ENCODE measurements around the gene ST6GALNAC5.
"Not testable (repeated sequence)": the region's sequence is repeated elsewhere in the genome, so short reads cannot be mapped to it uniquely, and the experiment has no call there.

The ST6GALNAC5 gene

GRCh38 chr1:76933847-76934815, 66.9 kb downstream of the ST6GALNAC5 start:
- in situ Hi-C loops (cut with HindIII; ENCODE audit: low sequenced_read_pairs): no loop called here

DNA sequence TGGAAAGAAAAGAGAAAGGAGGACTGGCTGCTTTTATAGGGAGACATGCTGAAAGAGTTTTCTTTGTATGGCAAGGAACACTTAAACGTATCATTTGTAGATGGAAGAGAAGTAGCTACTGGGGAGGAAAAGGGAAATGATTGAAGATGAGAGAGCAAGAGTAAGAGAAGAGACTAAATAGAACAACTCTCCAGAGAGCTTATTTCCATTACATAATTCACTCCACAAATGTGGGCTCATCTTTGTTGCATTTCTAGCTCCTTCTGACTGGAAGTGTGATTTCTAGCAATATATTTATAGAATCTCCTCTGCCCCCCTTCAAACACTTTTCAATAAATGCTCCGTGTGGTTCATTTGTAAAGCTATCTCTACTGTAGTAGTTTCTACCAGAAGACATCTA, 71.0 kb downstream of the ST6GALNAC5 start:
- in situ Hi-C loops (cut with HindIII; ENCODE audit: low sequenced_read_pairs): no loop called here

- in situ Hi-C loops (cut with HindIII; ENCODE audit: low sequenced_read_pairs): no loop called here
Measured at GRCh38 chr1:76939050-76939816, 72.0 kb downstream of the ST6GALNAC5 start.

DNA sequence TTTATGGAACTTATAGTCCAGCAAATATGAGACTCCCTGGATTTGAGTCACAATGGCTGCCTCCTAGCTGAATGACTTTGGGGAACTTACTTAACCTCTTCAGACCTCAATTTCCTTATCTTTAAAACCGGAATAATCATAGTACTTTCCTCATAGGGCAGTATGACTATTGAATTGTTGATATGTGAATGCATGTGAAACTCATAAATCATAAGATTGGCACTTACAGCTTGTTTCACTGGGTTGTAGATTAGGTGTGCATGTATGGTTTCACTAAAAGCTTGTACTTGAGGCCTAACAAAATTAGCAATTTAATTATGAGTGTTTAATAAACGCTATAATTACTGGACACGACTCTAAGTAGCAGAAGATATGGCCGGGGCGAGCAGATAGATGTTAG, 72.5 kb downstream of the ST6GALNAC5 start:
- in situ Hi-C loops (cut with HindIII; ENCODE audit: low sequenced_read_pairs): no loop called here

- in situ Hi-C loops (cut with HindIII; ENCODE audit: low sequenced_read_pairs): no loop called here
Measured at GRCh38 chr1:76940571-76941335, 73.5 kb downstream of the ST6GALNAC5 start.

- in situ Hi-C loops (cut with HindIII; ENCODE audit: low sequenced_read_pairs): no loop called here
Measured at GRCh38 chr1:76942549-76942948, 75.3 kb downstream of the ST6GALNAC5 start.

DNA sequence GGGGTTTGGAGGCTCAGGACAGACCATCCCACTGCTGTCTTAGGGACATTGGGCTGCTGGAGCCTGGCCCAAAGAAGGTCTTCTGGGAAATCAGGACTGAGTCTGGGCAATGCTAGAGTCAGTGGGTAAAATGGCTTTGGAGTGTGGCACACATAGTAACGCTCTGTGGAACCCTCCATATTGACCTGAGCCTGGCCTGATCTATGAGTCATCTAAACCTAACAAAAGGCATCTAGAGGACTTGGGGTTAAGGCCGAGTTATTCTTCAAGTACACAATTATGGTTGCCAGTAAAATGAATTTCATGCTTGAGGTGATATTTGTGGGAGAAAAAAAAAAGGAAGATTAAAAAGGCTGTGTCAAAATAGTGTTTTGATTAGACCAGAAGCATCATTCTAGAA, 77.7 kb downstream of the ST6GALNAC5 start:
- in situ Hi-C loops (cut with HindIII; ENCODE audit: low sequenced_read_pairs): no loop called here

DNA sequence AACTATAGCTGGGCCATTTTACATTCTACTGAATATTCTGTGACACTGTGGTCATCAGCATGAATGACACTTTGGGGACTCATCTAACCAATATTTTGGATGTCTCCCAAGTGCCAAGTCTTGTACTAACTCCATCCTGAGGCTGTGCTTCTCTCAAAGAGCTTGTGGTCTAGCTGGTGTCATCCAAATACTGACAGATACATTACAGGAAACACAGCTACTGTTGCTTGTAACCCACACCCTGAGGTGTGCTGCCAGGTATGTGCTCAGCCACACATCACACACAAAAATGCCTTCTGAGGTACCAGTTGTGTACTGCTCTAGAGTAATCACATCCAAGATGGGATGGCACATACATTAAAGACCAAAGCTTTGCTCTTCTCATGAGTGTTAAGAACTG, 81.6 kb downstream of the ST6GALNAC5 start:
- in situ Hi-C loops (cut with HindIII; ENCODE audit: low sequenced_read_pairs): no loop called here

DNA sequence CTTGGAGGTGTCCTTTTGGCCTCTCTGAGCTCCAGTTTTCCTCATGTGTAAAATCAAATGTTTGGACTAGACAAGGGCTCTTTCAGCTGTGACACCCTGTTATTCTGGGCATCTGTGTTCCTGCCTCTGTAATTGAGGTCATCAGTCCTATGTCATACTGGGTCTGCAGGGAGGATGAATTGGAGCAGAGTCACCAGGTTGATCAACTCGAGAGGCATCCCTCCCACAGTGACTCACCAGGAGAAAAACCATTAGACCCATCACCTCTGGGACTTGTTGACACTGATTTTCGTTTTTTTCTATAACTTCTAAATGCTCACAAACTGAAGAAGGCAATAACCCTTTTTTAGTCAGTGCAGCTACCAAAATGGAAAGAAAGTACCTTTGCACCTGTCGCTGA, 82.2 kb downstream of the ST6GALNAC5 start:
- in situ Hi-C loops (cut with HindIII; ENCODE audit: low sequenced_read_pairs): no loop called here

GRCh38 chr1:76950306-76950705, 83.0 kb downstream of the ST6GALNAC5 start:
- in situ Hi-C loops (cut with HindIII; ENCODE audit: low sequenced_read_pairs): no loop called here

DNA sequence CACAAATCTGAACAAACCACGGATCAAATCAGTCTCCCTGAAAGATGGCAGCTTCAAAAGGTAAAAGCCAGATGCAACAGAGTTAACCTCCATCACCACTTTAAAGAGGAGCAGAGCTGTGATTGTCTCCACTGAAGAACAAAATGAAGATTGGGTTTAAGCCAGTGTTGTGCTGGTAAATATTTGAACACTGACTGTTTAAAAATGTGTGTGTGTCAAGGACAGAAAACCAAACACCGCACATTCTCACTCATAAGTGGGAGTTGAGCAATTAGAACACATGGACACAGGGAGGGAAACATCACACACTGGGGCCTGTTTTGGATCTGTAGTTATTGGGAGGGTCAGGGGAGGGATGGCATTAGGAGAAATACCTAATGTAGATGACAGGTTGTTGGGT, 83.9 kb downstream of the ST6GALNAC5 start:
- in situ Hi-C loops (cut with HindIII; ENCODE audit: low sequenced_read_pairs): no loop called here

- in situ Hi-C loops (cut with HindIII; ENCODE audit: low sequenced_read_pairs): no loop called here
Measured at GRCh38 chr1:76955652-76956051, 88.4 kb downstream of the ST6GALNAC5 start.

- in situ Hi-C loops (cut with HindIII; ENCODE audit: low sequenced_read_pairs): no loop called here
Measured at GRCh38 chr1:76957961-76958360, 90.7 kb downstream of the ST6GALNAC5 start.

DNA sequence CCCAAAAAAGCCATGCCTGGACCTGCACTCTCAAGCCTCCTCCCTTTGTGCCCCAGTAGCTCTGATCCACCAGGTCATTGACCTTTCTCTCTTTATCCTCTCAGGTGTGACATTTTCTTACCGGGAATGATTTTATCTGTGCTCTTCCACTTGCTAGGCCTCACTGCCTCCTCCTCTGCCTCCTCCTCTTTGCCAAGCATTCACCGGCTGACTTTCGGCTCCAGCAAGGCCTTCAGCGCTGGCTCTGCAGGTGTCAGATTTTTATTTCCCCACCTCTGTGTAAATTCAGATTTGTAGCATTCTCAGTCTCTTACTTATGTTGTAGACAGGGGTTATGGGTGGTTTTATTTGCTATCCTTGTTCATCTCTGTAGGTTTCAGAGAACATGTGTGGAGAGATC, 91.5 kb downstream of the ST6GALNAC5 start:
- in situ Hi-C loops (cut with HindIII; ENCODE audit: low sequenced_read_pairs): no loop called here

DNA sequence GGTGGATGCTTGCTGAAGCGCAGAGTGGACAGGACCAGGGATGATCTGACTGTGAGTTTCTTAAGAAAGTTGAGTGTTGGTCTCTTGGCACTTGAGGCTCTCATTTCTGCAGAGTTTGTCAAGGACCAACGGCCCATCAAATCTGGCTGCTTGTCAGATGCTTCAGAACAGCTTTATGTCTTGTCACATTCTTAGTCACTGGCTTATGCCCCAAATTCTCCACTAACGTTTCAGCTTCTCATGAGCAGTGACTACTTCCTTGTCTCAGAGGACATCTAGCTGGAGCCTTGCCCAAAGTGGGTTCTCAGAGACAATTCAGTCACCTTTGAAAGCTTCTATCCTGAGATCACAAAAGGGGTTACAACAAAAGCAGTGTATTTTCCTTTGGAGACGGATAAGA, 92.3 kb downstream of the ST6GALNAC5 start:
- in situ Hi-C loops (cut with HindIII; ENCODE audit: low sequenced_read_pairs): no loop called here

GRCh38 chr1:76961181-76961819, 94.0 kb downstream of the ST6GALNAC5 start:
- in situ Hi-C loops (cut with HindIII; ENCODE audit: low sequenced_read_pairs): no loop called here

DNA sequence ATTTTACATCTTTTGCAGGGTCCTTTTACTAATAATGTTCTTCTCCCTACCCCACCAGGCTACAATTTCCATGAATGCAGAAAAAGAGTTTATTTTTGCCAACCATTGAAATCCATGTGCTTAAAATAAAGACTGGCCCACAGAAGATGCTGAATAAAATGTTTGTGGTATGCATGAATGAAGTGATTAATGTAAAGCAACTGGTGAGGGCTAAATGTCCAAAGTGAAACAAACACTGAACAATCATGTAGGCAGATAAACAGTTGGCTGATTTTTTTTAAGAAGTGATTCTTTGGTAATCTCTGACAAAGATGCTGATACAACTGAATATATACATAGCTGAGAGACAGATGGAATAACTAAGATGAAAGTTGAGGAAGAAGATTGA, 94.5 kb downstream of the ST6GALNAC5 start:
- in situ Hi-C loops (cut with HindIII; ENCODE audit: low sequenced_read_pairs): no loop called here

GRCh38 chr1:76981267-76981666, 114.0 kb downstream of the ST6GALNAC5 start:
- in situ Hi-C loops (cut with HindIII; ENCODE audit: low sequenced_read_pairs): not testable (repeated sequence)

DNA sequence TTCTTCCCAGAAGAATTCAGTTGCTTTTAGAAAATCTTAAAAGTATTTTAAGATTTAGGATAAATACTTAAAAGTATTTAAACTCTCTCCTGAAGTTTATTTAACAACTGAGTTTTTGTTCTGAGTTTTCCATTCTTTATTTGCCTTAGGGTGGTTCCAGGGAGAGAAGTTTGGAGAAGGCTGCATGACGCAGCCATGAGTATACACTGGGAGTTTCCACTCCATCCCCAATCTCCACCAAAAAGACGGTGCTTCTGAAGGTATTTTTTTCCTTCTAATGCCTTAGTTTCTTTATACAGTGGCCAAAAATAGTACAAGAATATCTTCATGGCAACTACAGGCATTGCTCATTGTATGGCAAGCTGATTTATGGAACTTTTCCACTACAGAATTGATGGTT, 122.7 kb downstream of the ST6GALNAC5 start:
- in situ Hi-C loops (cut with HindIII; ENCODE audit: low sequenced_read_pairs): no loop called here

DNA sequence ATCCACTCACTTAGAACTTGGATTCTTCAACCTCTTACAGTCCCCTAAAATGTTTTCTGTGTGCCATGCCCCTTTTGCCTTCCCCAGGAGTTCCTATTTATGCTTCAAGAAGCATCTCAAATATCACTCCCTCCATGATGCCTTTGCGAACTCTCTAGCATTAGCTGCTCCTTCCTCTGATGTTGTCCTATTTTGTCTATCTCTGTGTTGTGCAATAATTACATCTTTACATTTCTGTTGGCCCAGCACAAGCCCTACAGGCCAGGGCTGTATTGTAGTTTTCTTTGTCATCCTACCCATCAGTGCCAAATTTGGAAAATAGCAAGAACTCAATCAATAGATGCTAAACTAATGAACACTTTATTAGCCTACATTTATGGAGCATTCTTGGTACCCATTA, 125.8 kb downstream of the ST6GALNAC5 start:
- in situ Hi-C loops (cut with HindIII; ENCODE audit: low sequenced_read_pairs): no loop called here
